HepG2 (cell line): ENCODE measurements around the gene STRN3. TPM values are rescaled to one million over a fixed set of nuclear protein-coding genes. Genes with fewer than 3 reads are reported as not detected.

ENCODE experiments used
- CCDC6 ChIP-seq: sonication (generic); formaldehyde crosslinking; IDR thresholded peaks from 2 replicates; pipeline ENCODE4 v1.8.1; 2022; ENCODE audit warnings: mild to moderate bottlenecking, missing genetic modification reagents, moderate library complexity
- CENPX ChIP-seq: sonication (generic); formaldehyde crosslinking; IDR thresholded peaks from 2 replicates; pipeline ENCODE4 v1.9.0; 2021; ENCODE audit warnings: mild to moderate bottlenecking, missing genetic modification reagents, moderate library complexity
- DNMT1 ChIP-seq: sonication (generic); formaldehyde crosslinking; IDR thresholded peaks from 2 replicates; pipeline ENCODE4 v1.5.1; 2020; ENCODE audit warnings: mild to moderate bottlenecking, missing genetic modification reagents
- NCOR1 ChIP-seq: fragments of 200-600 bp; sonication (generic); IDR thresholded peaks from 2 replicates; pipeline ENCODE4 v1.7.0; 2017; ENCODE audit warnings: antibody characterized with exemption, low read length, borderline replicate concordance
- NFE2L1 ChIP-seq: sonication (generic); formaldehyde crosslinking; IDR thresholded peaks from 2 replicates; pipeline ENCODE4 v1.4.0; 2020; ENCODE audit warnings: missing genetic modification reagents, mild to moderate bottlenecking, borderline replicate concordance
- NR2F1 ChIP-seq, 2 experiments: fragments of 450-650 bp in 1 of 2; formaldehyde crosslinking in 1 of 2; IDR thresholded peaks; 2 replicates each; pipeline versions ENCODE4 v1.5.0 to v1.6.1; 2016 to 2020; ENCODE audit warnings: mild to moderate bottlenecking in 1 of 2, missing compliant biosample characterization in 1 of 2, missing genetic modification reagents in 1 of 2, moderate library complexity in 1 of 2
- PHB2 ChIP-seq: fragments of 450-650 bp; IDR thresholded peaks from 2 replicates; pipeline ENCODE4 v1.6.1; 2018; ENCODE audit not compliant: partially characterized antibody
- YEATS2 ChIP-seq: sonication (generic); formaldehyde crosslinking; IDR thresholded peaks from 2 replicates; pipeline ENCODE4 v1.4.0; 2020; ENCODE audit warnings: missing genetic modification reagents, borderline replicate concordance
- ZEB1 ChIP-seq: IDR thresholded peaks from 2 replicates; pipeline ENCODE4 v1.6.1; 2012; ENCODE audit warnings: mild to moderate bottlenecking, low read depth, inconsistent platforms; ENCODE audit not compliant: insufficient replicate concordance
- ZNF136 ChIP-seq: sonication (generic); formaldehyde crosslinking; IDR thresholded peaks from 2 replicates; pipeline ENCODE4 v1.8.1; 2022; ENCODE audit warnings: low read depth, mild to moderate bottlenecking, moderate library complexity, missing genetic modification reagents
- ZNF326 ChIP-seq: sonication (generic); formaldehyde crosslinking; IDR thresholded peaks from 2 replicates; pipeline ENCODE4 v1.4.0; 2020; ENCODE audit warnings: missing genetic modification reagents, borderline replicate concordance
- ZNF337 ChIP-seq: sonication (generic); formaldehyde crosslinking; IDR thresholded peaks from 2 replicates; pipeline ENCODE4 v1.5.1; 2020; ENCODE audit warnings: missing genetic modification reagents, low read depth, mild to moderate bottlenecking, borderline replicate concordance
- ZNF350 ChIP-seq: sonication (generic); formaldehyde crosslinking; IDR thresholded peaks from 2 replicates; pipeline ENCODE4 v1.4.0; 2020; ENCODE audit warnings: mild to moderate bottlenecking, low read depth, missing genetic modification reagents, borderline replicate concordance
- ZNF558 ChIP-seq: sonication (generic); formaldehyde crosslinking; IDR thresholded peaks from 2 replicates; pipeline ENCODE4 v1.9.0; 2022; ENCODE audit warnings: mild to moderate bottlenecking, missing genetic modification reagents, borderline replicate concordance
- ZNF709 ChIP-seq: sonication (generic); formaldehyde crosslinking; IDR thresholded peaks from 2 replicates; pipeline ENCODE4 v1.5.0; 2020; ENCODE audit warnings: mild to moderate bottlenecking, missing genetic modification reagents
- ZNF781 ChIP-seq: sonication (generic); formaldehyde crosslinking; IDR thresholded peaks from 2 replicates; pipeline ENCODE4 v1.5.1; 2020; ENCODE audit warnings: borderline replicate concordance, mild to moderate bottlenecking, missing genetic modification reagents; ENCODE audit errors: not compliant biosample characterization
- polyA plus RNA-seq, 8 experiments: library from polyadenylated mRNA; depleted of rRNA in 3 of 8; stranded (reverse) in 7 of 8; unstranded in 1 of 8; fragments of >200 nt; fragmentation: Illumina TruSeq in 4 of 8; extraction: Trizol in 4 of 8; gene quantifications; 2 replicates each; pipeline versions ENCODE4 v1.2.1 to v1.2.3, GENCODE V29; 2011 to 2016; ENCODE audit warnings: low read depth in 4 of 8, missing spikeins in 1 of 8, mixed read lengths in 1 of 8; ENCODE audit not compliant: insufficient read depth in 1 of 8
- total RNA-seq, 5 experiments: library from RNA; depleted of rRNA; stranded (reverse); fragments of >200 nt; fragmentation: Illumina TruSeq; extraction: Trizol; gene quantifications; 2 replicates each; pipeline ENCODE4 v1.2.3, GENCODE V29; 2016; ENCODE audit warnings: low read depth in 1 of 5
- TF ChIP-seq, protein P1 (sequence below): sonication (generic); formaldehyde crosslinking; IDR thresholded peaks from 2 replicates; pipeline ENCODE4 v1.5.1; 2020; ENCODE audit warnings: mild to moderate bottlenecking, moderate library complexity, missing genetic modification reagents
- TF ChIP-seq, protein P2 (sequence below): sonication (generic); formaldehyde crosslinking; IDR thresholded peaks from 2 replicates; pipeline ENCODE4 v1.4.0; 2020; ENCODE audit warnings: missing genetic modification reagents, borderline replicate concordance
- TF ChIP-seq, protein P3 (sequence below): sonication (generic); IDR thresholded peaks from 2 replicates; pipeline ENCODE4 v1.6.1; 2016; ENCODE audit warnings: low read depth, borderline replicate concordance
- TF ChIP-seq, protein P4 (sequence below): sonication (generic); formaldehyde crosslinking; IDR thresholded peaks from 2 replicates; pipeline ENCODE4 v1.4.0; 2020; ENCODE audit warnings: missing genetic modification reagents, borderline replicate concordance
- TF ChIP-seq, protein P5 (sequence below): sonication (generic); formaldehyde crosslinking; IDR thresholded peaks from 2 replicates; pipeline ENCODE4 v1.5.1; 2020; ENCODE audit warnings: missing genetic modification reagents, mild to moderate bottlenecking, borderline replicate concordance

Gene STRN3
- total and polyA plus RNA-seq, 2 of the 13 experiments (the other 11 are each of a cell fraction or from before 2014, with no cell fraction given) = 49.4 to 123 TPM

DNA sequence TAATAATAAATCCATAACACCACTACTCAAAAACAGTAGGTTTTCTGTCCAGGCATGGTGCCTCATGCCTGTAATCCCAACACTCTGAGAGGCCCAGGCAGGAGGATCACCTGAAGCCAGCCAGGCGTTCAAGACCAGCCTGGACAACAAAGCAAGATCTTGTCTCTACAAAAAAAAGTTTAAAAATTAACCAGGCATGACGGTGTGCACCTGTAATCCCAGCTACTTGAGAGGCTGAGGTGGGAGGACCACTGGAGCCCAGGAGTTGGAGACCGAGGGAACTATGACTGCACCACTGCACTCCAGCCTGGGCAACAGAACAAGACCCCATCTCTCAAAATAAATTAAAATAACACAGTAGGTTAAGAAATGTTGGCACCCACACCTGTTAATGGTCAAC, 45.2 kb downstream of the STRN3 start (continued):
- TF ChIP-seq ZNF350 (no peak), ZNF136 (CRISPR knock-in tag) (no peak), CENPX (CRISPR knock-in tag) (no peak), ZNF558 (CRISPR knock-in tag) (no peak), ZNF337 (CRISPR knock-in tag) (no peak), PHB2 (no peak), ZNF781 (no peak), DNMT1 (CRISPR knock-in tag) (no peak), ZNF326 (CRISPR knock-in tag) (no peak), ZEB1 (no peak), ZNF709 (CRISPR knock-in tag) (no peak), NFE2L1 (CRISPR knock-in tag) (no peak), CCDC6 (no peak), NR2F1 (CRISPR knock-in tag; IDR thresholded peaks at IDR 0.05) (no peak), NCOR1 (no peak), YEATS2 (CRISPR knock-in tag) (no peak)
- TF ChIP-seq, protein P1, sequence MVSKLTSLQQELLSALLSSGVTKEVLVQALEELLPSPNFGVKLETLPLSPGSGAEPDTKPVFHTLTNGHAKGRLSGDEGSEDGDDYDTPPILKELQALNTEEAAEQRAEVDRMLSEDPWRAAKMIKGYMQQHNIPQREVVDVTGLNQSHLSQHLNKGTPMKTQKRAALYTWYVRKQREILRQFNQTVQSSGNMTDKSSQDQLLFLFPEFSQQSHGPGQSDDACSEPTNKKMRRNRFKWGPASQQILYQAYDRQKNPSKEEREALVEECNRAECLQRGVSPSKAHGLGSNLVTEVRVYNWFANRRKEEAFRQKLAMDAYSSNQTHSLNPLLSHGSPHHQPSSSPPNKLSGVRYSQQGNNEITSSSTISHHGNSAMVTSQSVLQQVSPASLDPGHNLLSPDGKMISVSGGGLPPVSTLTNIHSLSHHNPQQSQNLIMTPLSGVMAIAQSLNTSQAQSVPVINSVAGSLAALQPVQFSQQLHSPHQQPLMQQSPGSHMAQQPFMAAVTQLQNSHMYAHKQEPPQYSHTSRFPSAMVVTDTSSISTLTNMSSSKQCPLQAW = peak; percentile 84
- TF ChIP-seq, protein P2, sequence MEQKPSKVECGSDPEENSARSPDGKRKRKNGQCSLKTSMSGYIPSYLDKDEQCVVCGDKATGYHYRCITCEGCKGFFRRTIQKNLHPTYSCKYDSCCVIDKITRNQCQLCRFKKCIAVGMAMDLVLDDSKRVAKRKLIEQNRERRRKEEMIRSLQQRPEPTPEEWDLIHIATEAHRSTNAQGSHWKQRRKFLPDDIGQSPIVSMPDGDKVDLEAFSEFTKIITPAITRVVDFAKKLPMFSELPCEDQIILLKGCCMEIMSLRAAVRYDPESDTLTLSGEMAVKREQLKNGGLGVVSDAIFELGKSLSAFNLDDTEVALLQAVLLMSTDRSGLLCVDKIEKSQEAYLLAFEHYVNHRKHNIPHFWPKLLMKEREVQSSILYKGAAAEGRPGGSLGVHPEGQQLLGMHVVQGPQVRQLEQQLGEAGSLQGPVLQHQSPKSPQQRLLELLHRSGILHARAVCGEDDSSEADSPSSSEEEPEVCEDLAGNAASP = no peak
- TF ChIP-seq, protein P3, sequence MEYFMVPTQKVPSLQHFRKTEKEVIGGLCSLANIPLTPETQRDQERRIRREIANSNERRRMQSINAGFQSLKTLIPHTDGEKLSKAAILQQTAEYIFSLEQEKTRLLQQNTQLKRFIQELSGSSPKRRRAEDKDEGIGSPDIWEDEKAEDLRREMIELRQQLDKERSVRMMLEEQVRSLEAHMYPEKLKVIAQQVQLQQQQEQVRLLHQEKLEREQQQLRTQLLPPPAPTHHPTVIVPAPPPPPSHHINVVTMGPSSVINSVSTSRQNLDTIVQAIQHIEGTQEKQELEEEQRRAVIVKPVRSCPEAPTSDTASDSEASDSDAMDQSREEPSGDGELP = peak; percentile 12; the same call in 1 of the 2 replicates
- TF ChIP-seq, protein P4, sequence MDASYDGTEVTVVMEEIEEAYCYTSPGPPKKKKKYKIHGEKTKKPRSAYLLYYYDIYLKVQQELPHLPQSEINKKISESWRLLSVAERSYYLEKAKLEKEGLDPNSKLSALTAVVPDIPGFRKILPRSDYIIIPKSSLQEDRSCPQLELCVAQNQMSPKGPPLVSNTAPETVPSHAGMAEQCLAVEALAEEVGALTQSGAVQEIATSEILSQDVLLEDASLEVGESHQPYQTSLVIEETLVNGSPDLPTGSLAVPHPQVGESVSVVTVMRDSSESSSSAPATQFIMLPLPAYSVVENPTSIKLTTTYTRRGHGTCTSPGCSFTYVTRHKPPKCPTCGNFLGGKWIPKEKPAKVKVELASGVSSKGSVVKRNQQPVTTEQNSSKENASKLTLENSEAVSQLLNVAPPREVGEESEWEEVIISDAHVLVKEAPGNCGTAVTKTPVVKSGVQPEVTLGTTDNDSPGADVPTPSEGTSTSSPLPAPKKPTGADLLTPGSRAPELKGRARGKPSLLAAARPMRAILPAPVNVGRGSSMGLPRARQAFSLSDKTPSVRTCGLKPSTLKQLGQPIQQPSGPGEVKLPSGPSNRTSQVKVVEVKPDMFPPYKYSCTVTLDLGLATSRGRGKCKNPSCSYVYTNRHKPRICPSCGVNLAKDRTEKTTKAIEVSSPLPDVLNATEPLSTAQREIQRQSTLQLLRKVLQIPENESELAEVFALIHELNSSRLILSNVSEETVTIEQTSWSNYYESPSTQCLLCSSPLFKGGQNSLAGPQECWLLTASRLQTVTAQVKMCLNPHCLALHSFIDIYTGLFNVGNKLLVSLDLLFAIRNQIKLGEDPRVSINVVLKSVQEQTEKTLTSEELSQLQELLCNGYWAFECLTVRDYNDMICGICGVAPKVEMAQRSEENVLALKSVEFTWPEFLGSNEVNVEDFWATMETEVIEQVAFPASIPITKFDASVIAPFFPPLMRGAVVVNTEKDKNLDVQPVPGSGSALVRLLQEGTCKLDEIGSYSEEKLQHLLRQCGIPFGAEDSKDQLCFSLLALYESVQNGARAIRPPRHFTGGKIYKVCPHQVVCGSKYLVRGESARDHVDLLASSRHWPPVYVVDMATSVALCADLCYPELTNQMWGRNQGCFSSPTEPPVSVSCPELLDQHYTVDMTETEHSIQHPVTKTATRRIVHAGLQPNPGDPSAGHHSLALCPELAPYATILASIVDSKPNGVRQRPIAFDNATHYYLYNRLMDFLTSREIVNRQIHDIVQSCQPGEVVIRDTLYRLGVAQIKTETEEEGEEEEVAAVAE (CRISPR knock-in tag) = no peak
- TF ChIP-seq, protein P5, sequence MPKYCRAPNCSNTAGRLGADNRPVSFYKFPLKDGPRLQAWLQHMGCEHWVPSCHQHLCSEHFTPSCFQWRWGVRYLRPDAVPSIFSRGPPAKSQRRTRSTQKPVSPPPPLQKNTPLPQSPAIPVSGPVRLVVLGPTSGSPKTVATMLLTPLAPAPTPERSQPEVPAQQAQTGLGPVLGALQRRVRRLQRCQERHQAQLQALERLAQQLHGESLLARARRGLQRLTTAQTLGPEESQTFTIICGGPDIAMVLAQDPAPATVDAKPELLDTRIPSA = no peak
